ENCODE measurements around the gene PRPF31. TPM values are rescaled to one million over a fixed set of nuclear protein-coding genes. Genes with fewer than 3 reads are reported as not detected.

The PRPF31 gene
- total RNA-seq, 1 experiment from 2014 or later, result 109 TPM

DNA sequence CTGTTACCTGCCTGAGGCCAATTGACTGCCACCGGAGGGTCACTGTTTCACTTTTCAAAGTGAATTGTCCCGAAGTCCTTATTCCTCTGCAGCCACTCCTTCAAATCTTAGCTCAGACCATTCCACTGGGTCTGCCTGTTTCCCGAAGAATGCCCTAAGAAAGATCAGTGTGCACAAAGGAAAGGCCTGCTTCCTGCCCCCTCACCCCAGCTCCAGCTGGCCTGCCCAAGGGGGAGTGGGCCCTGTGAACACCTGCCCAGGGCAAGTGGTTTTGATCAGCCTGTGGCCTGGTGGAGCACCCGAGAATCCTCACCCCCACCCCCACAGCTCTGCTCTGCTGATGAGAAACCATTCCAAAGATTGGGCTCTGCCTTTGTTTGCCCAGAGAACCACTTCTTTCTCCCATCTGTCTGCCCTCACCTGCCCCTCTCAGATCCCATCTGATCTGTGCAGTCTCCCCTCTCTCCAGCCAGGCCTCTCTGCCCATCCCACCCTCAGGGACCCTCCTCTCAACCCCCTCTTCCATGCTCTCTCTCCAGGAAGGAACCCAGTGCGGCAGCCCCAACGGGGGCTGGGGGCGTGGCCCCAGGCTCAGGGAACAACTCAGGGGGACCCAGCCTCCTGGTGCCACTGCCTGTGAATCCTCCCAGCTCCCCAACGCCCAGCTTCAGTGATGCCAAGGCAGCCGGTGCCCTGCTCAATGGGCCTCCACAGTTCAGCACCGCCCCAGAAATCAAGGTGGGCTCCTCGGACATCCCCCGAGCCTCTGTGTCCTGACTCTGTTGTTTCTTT lies 33.7 kb downstream of the PRPF31 start:
- H3K27ac ChIP-seq (ENCODE audit: low read depth, low read length, poor library complexity, severe bottlenecking), result no peak overlapping the region
- CTCF ChIA-PET, result no interaction called here
- intact Hi-C loops (cut with micrococcal nuclease; ENCODE audit: unreplicated experiment), result no loop called here
- DNase-seq (ENCODE audit: low spot score), result no peak
- H3K9me3 ChIP-seq (ENCODE audit: low read depth, low read length, poor library complexity, severe bottlenecking), result no peaks in the 10 kb centered on the region
- peaks cover 94% of the 10 kb centered on the region for H3K36me3 ChIP-seq (ENCODE audit: insufficient read depth, low read length, poor library complexity, severe bottlenecking)
- TF ChIP-seq EZH2 (IDR thresholded peaks at IDR 0.05; ENCODE audit: borderline replicate concordance, low read depth, low read length, poor library complexity, severe bottlenecking), result no peak
- H3K4me1 ChIP-seq (ENCODE audit: insufficient read depth, low read length, poor library complexity, severe bottlenecking), result no peaks in the 10 kb centered on the region
- POLR2A ChIA-PET (ENCODE audit: low non-redundant PET), result no interaction called here
- BruUV-seq (replicated peaks), result no TSS peak
- H3K4me3 ChIP-seq (ENCODE audit: low read depth, low read length, poor library complexity, severe bottlenecking), result no peak overlapping the region
- H3K27me3 ChIP-seq (replicated peaks; ENCODE audit: insufficient read depth, low read depth, low read length, poor library complexity), result no peaks in the 10 kb centered on the region

DNA sequence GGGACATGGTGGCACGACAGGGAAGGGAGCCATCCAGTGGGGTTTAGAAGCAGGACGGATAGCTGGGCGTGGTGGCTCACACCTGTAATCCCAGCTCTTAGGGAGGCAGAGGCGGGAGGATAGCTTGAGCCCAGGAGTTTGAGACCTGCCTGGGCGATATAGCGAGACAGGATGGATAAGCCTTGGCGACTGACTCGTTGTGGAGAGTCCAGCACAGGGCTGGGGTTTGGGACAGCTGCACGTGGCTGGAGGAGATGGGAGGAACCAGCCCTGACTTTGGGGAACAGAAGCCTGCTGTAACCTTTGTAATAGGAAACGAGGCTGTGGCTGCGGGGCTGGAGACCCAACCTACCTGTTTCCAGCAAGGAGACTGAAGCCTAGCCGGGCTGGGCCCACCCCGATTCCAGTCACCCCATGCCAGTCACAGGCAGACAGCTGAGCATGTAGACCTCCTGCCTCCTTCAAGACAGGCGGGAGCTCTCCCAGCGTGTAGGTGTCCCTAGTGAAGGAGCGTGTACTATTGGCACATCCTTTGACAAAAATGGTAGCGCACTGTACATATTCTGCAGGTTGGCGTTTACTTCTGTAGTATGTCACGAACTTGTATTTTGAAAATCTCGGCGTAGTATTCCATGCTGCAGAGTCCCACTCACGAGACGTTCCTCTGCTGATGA lies 35.9 kb downstream of the PRPF31 start:
- ChIA-PET POLR2A (ENCODE audit: low non-redundant PET) (no interaction called here), CTCF (no interaction called here)

DNA sequence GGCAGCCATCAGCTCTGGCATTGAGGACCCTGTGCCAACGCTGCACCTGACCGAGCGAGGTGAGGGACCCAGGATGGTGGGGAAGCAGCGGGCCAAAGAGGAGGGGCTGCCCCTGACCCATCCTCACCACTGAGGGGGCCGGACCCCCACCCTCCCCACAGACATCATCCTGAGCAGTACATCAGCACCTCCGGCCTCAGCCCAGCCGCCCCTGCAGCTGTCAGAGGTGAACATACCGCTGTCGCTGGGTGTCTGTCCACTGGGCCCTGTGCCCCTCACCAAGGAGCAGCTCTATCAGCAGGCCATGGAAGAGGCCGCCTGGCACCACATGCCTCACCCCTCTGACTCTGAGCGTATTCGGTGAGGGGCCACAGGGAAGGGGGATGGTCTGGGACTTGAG lies 36.7 kb downstream of the PRPF31 start:
- Histone ChIP-seq H3K4me1 (ENCODE audit: insufficient read depth, low read length, poor library complexity, severe bottlenecking) (no peaks in the 10 kb centered on the region), H3K4me3 (ENCODE audit: low read depth, low read length, poor library complexity, severe bottlenecking) (no peak overlapping the region), H3K9me3 (ENCODE audit: low read depth, low read length, poor library complexity, severe bottlenecking) (no peaks in the 10 kb centered on the region), H3K27me3 (replicated peaks; ENCODE audit: insufficient read depth, low read depth, low read length, poor library complexity) (no peaks in the 10 kb centered on the region), H3K27ac (ENCODE audit: low read depth, low read length, poor library complexity, severe bottlenecking) (no peak overlapping the region), H3K36me3 (ENCODE audit: insufficient read depth, low read length, poor library complexity, severe bottlenecking) (peaks cover 94% of the 10 kb centered on the region)
- TF ChIP-seq, protein P1, sequence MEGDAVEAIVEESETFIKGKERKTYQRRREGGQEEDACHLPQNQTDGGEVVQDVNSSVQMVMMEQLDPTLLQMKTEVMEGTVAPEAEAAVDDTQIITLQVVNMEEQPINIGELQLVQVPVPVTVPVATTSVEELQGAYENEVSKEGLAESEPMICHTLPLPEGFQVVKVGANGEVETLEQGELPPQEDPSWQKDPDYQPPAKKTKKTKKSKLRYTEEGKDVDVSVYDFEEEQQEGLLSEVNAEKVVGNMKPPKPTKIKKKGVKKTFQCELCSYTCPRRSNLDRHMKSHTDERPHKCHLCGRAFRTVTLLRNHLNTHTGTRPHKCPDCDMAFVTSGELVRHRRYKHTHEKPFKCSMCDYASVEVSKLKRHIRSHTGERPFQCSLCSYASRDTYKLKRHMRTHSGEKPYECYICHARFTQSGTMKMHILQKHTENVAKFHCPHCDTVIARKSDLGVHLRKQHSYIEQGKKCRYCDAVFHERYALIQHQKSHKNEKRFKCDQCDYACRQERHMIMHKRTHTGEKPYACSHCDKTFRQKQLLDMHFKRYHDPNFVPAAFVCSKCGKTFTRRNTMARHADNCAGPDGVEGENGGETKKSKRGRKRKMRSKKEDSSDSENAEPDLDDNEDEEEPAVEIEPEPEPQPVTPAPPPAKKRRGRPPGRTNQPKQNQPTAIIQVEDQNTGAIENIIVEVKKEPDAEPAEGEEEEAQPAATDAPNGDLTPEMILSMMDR (conservative IDR thresholded peaks at IDR 0.05; ENCODE audit: low read depth, low read length), result no peak
- no peak for TF ChIP-seq EZH2 (IDR thresholded peaks at IDR 0.05; ENCODE audit: borderline replicate concordance, low read depth, low read length, poor library complexity, severe bottlenecking)
- no TSS peak for BruUV-seq (replicated peaks)
- ChIA-PET POLR2A (ENCODE audit: low non-redundant PET) (no interaction called here), CTCF (no interaction called here)
- DNase-seq (ENCODE audit: low spot score), result no peak
- intact Hi-C loops (cut with micrococcal nuclease; ENCODE audit: unreplicated experiment), result no loop called here

More for the DNA sequence above, 35.9 kb downstream of the PRPF31 start:
- no peak overlapping the region for H3K4me3 ChIP-seq (ENCODE audit: low read depth, low read length, poor library complexity, severe bottlenecking)
- H3K36me3 ChIP-seq (ENCODE audit: insufficient read depth, low read length, poor library complexity, severe bottlenecking), result peaks cover 94% of the 10 kb centered on the region
- no peaks in the 10 kb centered on the region for H3K4me1 ChIP-seq (ENCODE audit: insufficient read depth, low read length, poor library complexity, severe bottlenecking)
- BruUV-seq (replicated peaks), result no TSS peak
- intact Hi-C loops (cut with micrococcal nuclease; ENCODE audit: unreplicated experiment), result no loop called here
- H3K9me3 ChIP-seq (ENCODE audit: low read depth, low read length, poor library complexity, severe bottlenecking), result no peaks in the 10 kb centered on the region
- H3K27ac ChIP-seq (ENCODE audit: low read depth, low read length, poor library complexity, severe bottlenecking), result no peak overlapping the region
- no peak for DNase-seq (ENCODE audit: low spot score)
- TF ChIP-seq EZH2 (IDR thresholded peaks at IDR 0.05; ENCODE audit: borderline replicate concordance, low read depth, low read length, poor library complexity, severe bottlenecking), result no peak
- TF ChIP-seq, protein P1 (conservative IDR thresholded peaks at IDR 0.05; ENCODE audit: low read depth, low read length), result no peak
- H3K27me3 ChIP-seq (replicated peaks; ENCODE audit: insufficient read depth, low read depth, low read length, poor library complexity), result no peaks in the 10 kb centered on the region

Measured in A673 (cell line).